K562 (cell line): ENCODE results near the gene TMCO4. TPM values are rescaled to one million over a fixed set of nuclear protein-coding genes. Genes with fewer than 3 reads are reported as not detected.

ENCODE experiments used
- ATAC-seq: fragments of 200-7000 bp; cut with Tn5 transposase; 3 replicates; pipeline ENCODE4 v1.9.1; 2020; ENCODE audit warnings: moderate library complexity
- BruUV-seq: library from RNA; stranded (reverse); fragments of 400-500 nt; replicated peaks from 2 replicates; lab custom pipeline; 2021; lab: Mats Ljungman, UMichigan
- CTCF ChIA-PET: fragments of 300-600 bp; formaldehyde crosslinking; extraction: SDS; loops from one replicate; lab custom pipeline; 2021; ENCODE audit warnings: low intra/inter-chr PET ratio; lab: Yijun Ruan, JAX
- POLR2A ChIA-PET: fragments of 300-600, 350-650 bp; sonication (Branson Sonifier 250); formaldehyde crosslinking; extraction: SDS; loops from one replicate; lab custom pipeline; 2021; ENCODE audit warnings: antibody characterized with exemption, inconsistent platforms; lab: Yijun Ruan, JAX
- DNase-seq, 4 experiments: peaks; one replicate each; pipeline versions ENCODE4 v3.0.0 to v3.0.0-alpha.2; 2011 to 2018; ENCODE audit warnings: low spot score in 3 of 4, mixed read lengths in 3 of 4; ENCODE audit errors: extremely low read depth in 1 of 4
- FAIRE-seq: peaks from 2 replicates; lab custom pipeline; 2011; peaks lifted over from hg19 to GRCh38; lab: Jason Lieb, UNC
- H2AFZ ChIP-seq: 2 replicates; pipeline ENCODE4 v1.6.0; 2011; ENCODE audit warnings: low read depth, low read length, control low read depth, inconsistent platforms
- H3K27ac ChIP-seq: fragments of 200-600 bp; 3 replicates; pipeline ENCODE4 v1.8.0; 2011; ENCODE audit warnings: low read depth, mild to moderate bottlenecking, control low read depth, inconsistent platforms, low read length, moderate library complexity, mixed read lengths; ENCODE audit errors: extremely low read depth
- H3K27me3 ChIP-seq, 2 experiments: fragments of 300-600 bp in 1 of 2; 2 replicates in 1 of 2; 3 replicates in 1 of 2; pipeline versions ENCODE4 v1.6.0 to v1.8.0; 2011; ENCODE audit warnings: inconsistent platforms in 2 of 2, low read length in 2 of 2, mild to moderate bottlenecking in 1 of 2, mixed read lengths in 1 of 2, moderate library complexity in 1 of 2; ENCODE audit not compliant: control insufficient read depth in 2 of 2, insufficient read depth in 2 of 2
- H3K36me3 ChIP-seq: fragments of 300-600 bp; 3 replicates; pipeline ENCODE4 v1.8.0; 2011; ENCODE audit warnings: mild to moderate bottlenecking, low read length, inconsistent platforms; ENCODE audit not compliant: control insufficient read depth, insufficient read depth
- H3K4me1 ChIP-seq, 2 experiments: fragments of 200-600 bp in 1 of 2; replicated peaks in 1 of 2; 2 replicates in 1 of 2; 3 replicates in 1 of 2; pipeline versions ENCODE4 v1.5.1 to v1.8.0; 2011; ENCODE audit warnings: inconsistent platforms in 2 of 2, low read length in 2 of 2, mild to moderate bottlenecking in 1 of 2, mixed read lengths in 1 of 2, moderate library complexity in 1 of 2; ENCODE audit not compliant: control insufficient read depth in 2 of 2, insufficient read depth in 2 of 2
- H3K4me2 ChIP-seq: 2 replicates; pipeline ENCODE4 v1.6.1; 2011; ENCODE audit warnings: low read length, control low read depth, inconsistent platforms, mixed read lengths; ENCODE audit not compliant: insufficient read depth
- H3K4me3 ChIP-seq: fragments of 200-600 bp; sonication (generic), shearing (Covaris generic); 2 replicates; pipeline ENCODE4 v1.5.1; 2016; ENCODE audit warnings: control low read depth, inconsistent platforms
- H3K79me2 ChIP-seq: fragments of 200-600 bp; 3 replicates; pipeline ENCODE4 v1.8.0; 2011; ENCODE audit warnings: low read length, inconsistent platforms; ENCODE audit not compliant: control insufficient read depth, insufficient read depth
- H3K9ac ChIP-seq, 2 experiments: 2 replicates each; pipeline versions ENCODE4 v1.6.0 to v1.6.1; 2011; ENCODE audit warnings: low read depth in 2 of 2, low read length in 2 of 2, control low read depth in 1 of 2, inconsistent platforms in 1 of 2, mild to moderate bottlenecking in 1 of 2, mixed read lengths in 1 of 2; ENCODE audit not compliant: insufficient read depth in 1 of 2
- H3K9me1 ChIP-seq: one replicate; pipeline ENCODE4 v1.6.0; 2011; ENCODE audit warnings: inconsistent platforms, mild to moderate bottlenecking, low read length, moderate library complexity; ENCODE audit not compliant: control insufficient read depth, insufficient read depth
- H3K9me3 ChIP-seq: replicated peaks from 2 replicates; pipeline ENCODE4 v1.5.1; 2011; ENCODE audit warnings: low read depth, low read length, inconsistent platforms; ENCODE audit not compliant: control insufficient read depth, insufficient read depth
- H4K20me1 ChIP-seq: replicated peaks from 2 replicates; pipeline ENCODE4 v1.6.1; 2011; ENCODE audit warnings: low read length, inconsistent platforms, mixed read lengths; ENCODE audit not compliant: control insufficient read depth, insufficient read depth
- HDGF ChIP-seq: fragments of 450-650 bp; IDR thresholded peaks from 2 replicates; pipeline ENCODE4 v1.6.1; 2016
- SUPT5H ChIP-seq: fragments of 450-650 bp; IDR thresholded peaks from 2 replicates; pipeline ENCODE4 v1.6.1; 2016
- ZNF124 ChIP-seq: sonication (generic); formaldehyde crosslinking; IDR thresholded peaks from 2 replicates; pipeline ENCODE4 v1.8.1; 2022; ENCODE audit warnings: missing genetic modification reagents
- ZNF263 ChIP-seq: sonication (generic); formaldehyde crosslinking; IDR thresholded peaks from 2 replicates; pipeline ENCODE4 v1.8.0; 2022; ENCODE audit warnings: mild to moderate bottlenecking, missing genetic modification reagents, borderline replicate concordance
- WGBS: fragments of 100-300 bp; shearing (Covaris generic); methylation state at CpG from one replicate; pipeline ENCODE4 v1.1.6; 2016; ENCODE audit warnings: low coverage, mixed read lengths; ENCODE audit not compliant: insufficient coverage; ENCODE audit errors: missing lambda C conversion rate; 5-methylcytosine and 5-hydroxymethylcytosine counted together
- in situ Hi-C: fragments of 300-500 bp; cut with MboI; formaldehyde crosslinking; loops from 4 replicates; pipeline ENCODE4 v1.15.0; 2018; ENCODE audit warnings: inconsistent platforms, mixed read lengths
- intact Hi-C: fragments of 100-400 bp; cut with micrococcal nuclease; formaldehyde crosslinking; loops from 2 replicates; pipeline ENCODE4 v1.14.2; 2022
- polyA plus RNA-seq, 8 experiments: library from polyadenylated mRNA; depleted of rRNA in 4 of 8; stranded (reverse) in 5 of 8; unstranded in 3 of 8; fragments of >200 nt; fragmentation: Nextera tagmentation in 2 of 8; fragmentation: Illumina TruSeq in 1 of 8; extraction: Ambion mirVana in 2 of 8; extraction: Trizol in 1 of 8; gene quantifications; 2 replicates each; pipeline versions ENCODE4 v1.2.1 to v1.2.3, GENCODE V29; 2011 to 2014; ENCODE audit warnings: inconsistent platforms in 1 of 8, missing spikeins in 1 of 8
- total RNA-seq, 7 experiments: library from RNA; depleted of rRNA in 6 of 7; stranded (reverse); fragments of >200 nt in 6 of 7; fragmentation: Illumina TruSeq in 2 of 7; extraction: Trizol in 2 of 7; gene quantifications; 2 replicates each; pipeline versions ENCODE4 v1.2.1 to v1.2.3, GENCODE V29; 2011 to 2021; ENCODE audit warnings: low replicate concordance in 1 of 7

TMCO4 gene
- total and polyA plus RNA-seq, 9 of the 15 experiments (the other 6 are each of a cell fraction or from before 2014, with no cell fraction given), result 0.06 to 2.1 (median 1.2) TPM

DNA sequence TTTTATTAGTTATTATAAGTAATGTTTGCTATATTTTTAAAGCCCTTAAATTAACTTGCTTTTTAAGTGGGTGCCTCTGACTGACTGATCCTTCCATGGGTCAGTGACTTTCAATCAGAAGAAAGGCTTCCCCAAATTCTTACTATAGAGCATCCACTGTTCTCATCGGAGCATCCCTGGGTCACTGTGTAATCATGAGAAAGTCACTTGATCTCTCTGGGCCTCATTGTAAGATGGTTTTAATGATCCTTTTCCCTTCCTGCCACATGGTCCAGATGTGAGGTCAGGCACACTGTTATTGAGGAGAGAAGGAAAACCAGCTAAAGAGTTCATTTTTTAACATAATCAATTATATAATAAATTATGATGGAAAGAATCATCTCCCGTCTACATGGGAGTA is 166.6 kb downstream of the TMCO4 start:
- POLR2A ChIA-PET, result no interaction called here
- no peaks in the 10 kb centered on the region for H3K9me1 ChIP-seq
- no peaks in the 10 kb centered on the region for H3K9me3 ChIP-seq
- H3K9ac ChIP-seq, result no peak overlapping the region
- H3K4me3 ChIP-seq, result no peak overlapping the region
- no peak for FAIRE-seq
- BruUV-seq, result no TSS peak
- H3K27me3 ChIP-seq, result no peaks in the 10 kb centered on the region
- H3K79me2 ChIP-seq, result no peaks in the 10 kb centered on the region
- peaks cover 13% of the 10 kb centered on the region; the same call in 1 of the 3 replicates for H3K36me3 ChIP-seq
- CTCF ChIA-PET, result no interaction called here
- DNase-seq, result no peak
- ATAC-seq, result no peak
- no peak overlapping the region for H3K4me2 ChIP-seq
- H3K27ac ChIP-seq, result no peak overlapping the region
- TF ChIP-seq ZNF263 (no peak), HDGF (no peak), ZNF124 (no peak), SUPT5H (no peak)
- TF ChIP-seq, all 486 proteins: peak for 0
- intact Hi-C loops (no loop called here), in situ Hi-C loops (no loop called here)
- Histone ChIP-seq H3K4me1 (no peaks in the 10 kb centered on the region), H2AFZ (no peak overlapping the region), H4K20me1 (no peaks in the 10 kb centered on the region)
- 38% methylated on average over 2 of the region's 2 CpGs for WGBS

Other genes with a start within 250 kb of the TMCO4 start
- 2.4 and 4.9 TPM in 2 replicates for gene NBL1, start 155.6 kb downstream of the TMCO4 start, total RNA-seq (2014; rRNA removed)
- 0.80 and 0.91 TPM in 2 replicates for gene NBL1, start 155.6 kb downstream of the TMCO4 start, total RNA-seq (2014; rRNA removed; fragmentation: Illumina TruSeq; extraction: Trizol)
- gene NBL1, start 155.6 kb downstream of the TMCO4 start, total RNA-seq (2015; rRNA removed; fragmentation: Illumina TruSeq; extraction: Trizol), result 1.0 and 1.4 TPM in 2 replicates
- gene NBL1, start 155.6 kb downstream of the TMCO4 start, total RNA-seq (2021), result 3.4 and 3.7 TPM in 2 replicates
- gene NBL1, start 155.6 kb downstream of the TMCO4 start, polyA plus RNA-seq (2011; rRNA removed), result 3.2 and 4.1 TPM in 2 replicates
- gene NBL1, start 155.6 kb downstream of the TMCO4 start, polyA plus RNA-seq (2014; fragmentation: Illumina TruSeq; extraction: Trizol), result 1.3 and 2.1 TPM in 2 replicates
- gene NBL1, start 155.6 kb downstream of the TMCO4 start, polyA plus RNA-seq (2014; fragmentation: Nextera tagmentation; extraction: Ambion mirVana), result under 1 TPM in 1 of 2 experiments, not detected in 1; 0.10 TPM
- 2.2 and 2.8 TPM in 2 replicates for gene NBL1, start 155.6 kb downstream of the TMCO4 start, polyA plus RNA-seq (2014; rRNA removed)
- not detected in 2 replicates for gene HTR6, start 135.0 kb downstream of the TMCO4 start, total RNA-seq (2014; rRNA removed)
- gene HTR6, start 135.0 kb downstream of the TMCO4 start, total RNA-seq (2014; rRNA removed; fragmentation: Illumina TruSeq; extraction: Trizol), result not detected in 2 replicates
- gene HTR6, start 135.0 kb downstream of the TMCO4 start, total RNA-seq (2015; rRNA removed; fragmentation: Illumina TruSeq; extraction: Trizol), result not detected in 2 replicates
- not detected in 2 replicates for gene HTR6, start 135.0 kb downstream of the TMCO4 start, total RNA-seq (2021)
- not detected in 2 replicates for gene HTR6, start 135.0 kb downstream of the TMCO4 start, polyA plus RNA-seq (2011; rRNA removed)
- not detected in 2 replicates for gene HTR6, start 135.0 kb downstream of the TMCO4 start, polyA plus RNA-seq (2014; fragmentation: Illumina TruSeq; extraction: Trizol)
- not detected for gene HTR6, start 135.0 kb downstream of the TMCO4 start, polyA plus RNA-seq (2014; fragmentation: Nextera tagmentation; extraction: Ambion mirVana)
- not detected in 2 replicates for gene HTR6, start 135.0 kb downstream of the TMCO4 start, polyA plus RNA-seq (2014; rRNA removed)
- gene RNF186, start 15.4 kb upstream of the TMCO4 start, total RNA-seq (2014; rRNA removed), result not detected in 2 replicates
- not detected in 2 replicates for gene RNF186, start 15.4 kb upstream of the TMCO4 start, total RNA-seq (2014; rRNA removed; fragmentation: Illumina TruSeq; extraction: Trizol)
- gene RNF186, start 15.4 kb upstream of the TMCO4 start, total RNA-seq (2015; rRNA removed; fragmentation: Illumina TruSeq; extraction: Trizol), result not detected in 2 replicates
- not detected in 2 replicates for gene RNF186, start 15.4 kb upstream of the TMCO4 start, total RNA-seq (2021)
- not detected in 2 replicates for gene RNF186, start 15.4 kb upstream of the TMCO4 start, polyA plus RNA-seq (2011; rRNA removed)
- not detected in 2 replicates for gene RNF186, start 15.4 kb upstream of the TMCO4 start, polyA plus RNA-seq (2014; fragmentation: Illumina TruSeq; extraction: Trizol)
- gene RNF186, start 15.4 kb upstream of the TMCO4 start, polyA plus RNA-seq (2014; fragmentation: Nextera tagmentation; extraction: Ambion mirVana), result not detected
- gene RNF186, start 15.4 kb upstream of the TMCO4 start, polyA plus RNA-seq (2014; rRNA removed), result not detected in 2 replicates
- gene OTUD3, start 82.5 kb upstream of the TMCO4 start, total RNA-seq (2014; rRNA removed), result 5.6 and 5.9 TPM in 2 replicates
- gene OTUD3, start 82.5 kb upstream of the TMCO4 start, total RNA-seq (2014; rRNA removed; fragmentation: Illumina TruSeq; extraction: Trizol), result 13.6 and 16.0 TPM in 2 replicates
- gene OTUD3, start 82.5 kb upstream of the TMCO4 start, total RNA-seq (2015; rRNA removed; fragmentation: Illumina TruSeq; extraction: Trizol), result 13.7 and 15.6 TPM in 2 replicates
- 10.9 and 13.3 TPM in 2 replicates for gene OTUD3, start 82.5 kb upstream of the TMCO4 start, total RNA-seq (2021)
- 16.6 and 18.8 TPM in 2 replicates for gene OTUD3, start 82.5 kb upstream of the TMCO4 start, polyA plus RNA-seq (2011; rRNA removed)
- gene OTUD3, start 82.5 kb upstream of the TMCO4 start, polyA plus RNA-seq (2014; fragmentation: Illumina TruSeq; extraction: Trizol), result 8.3 and 8.6 TPM in 2 replicates
- 1 to 10 TPM; 2.0 to 2.8 TPM for gene OTUD3, start 82.5 kb upstream of the TMCO4 start, polyA plus RNA-seq (2014; fragmentation: Nextera tagmentation; extraction: Ambion mirVana)
- gene OTUD3, start 82.5 kb upstream of the TMCO4 start, polyA plus RNA-seq (2014; rRNA removed), result 11.0 and 11.7 TPM in 2 replicates
- gene PLA2G2E, start 123.7 kb upstream of the TMCO4 start, total RNA-seq (2014; rRNA removed), result not detected in 2 replicates
- not detected in 2 replicates for gene PLA2G2E, start 123.7 kb upstream of the TMCO4 start, total RNA-seq (2014; rRNA removed; fragmentation: Illumina TruSeq; extraction: Trizol)
- gene PLA2G2E, start 123.7 kb upstream of the TMCO4 start, total RNA-seq (2015; rRNA removed; fragmentation: Illumina TruSeq; extraction: Trizol), result not detected in 2 replicates
- not detected in 2 replicates for gene PLA2G2E, start 123.7 kb upstream of the TMCO4 start, total RNA-seq (2021)
- not detected in 2 replicates for gene PLA2G2E, start 123.7 kb upstream of the TMCO4 start, polyA plus RNA-seq (2011; rRNA removed)
- gene PLA2G2E, start 123.7 kb upstream of the TMCO4 start, polyA plus RNA-seq (2014; fragmentation: Illumina TruSeq; extraction: Trizol), result not detected in 2 replicates
- gene PLA2G2E, start 123.7 kb upstream of the TMCO4 start, polyA plus RNA-seq (2014; fragmentation: Nextera tagmentation; extraction: Ambion mirVana), result not detected
- gene PLA2G2E, start 123.7 kb upstream of the TMCO4 start, polyA plus RNA-seq (2014; rRNA removed), result not detected in 2 replicates
- gene PLA2G2A, start 179.7 kb upstream of the TMCO4 start, total RNA-seq (2014; rRNA removed), result not detected in 2 replicates
- not detected in 2 replicates for gene PLA2G2A, start 179.7 kb upstream of the TMCO4 start, total RNA-seq (2014; rRNA removed; fragmentation: Illumina TruSeq; extraction: Trizol)
- not detected in 2 replicates for gene PLA2G2A, start 179.7 kb upstream of the TMCO4 start, total RNA-seq (2015; rRNA removed; fragmentation: Illumina TruSeq; extraction: Trizol)
- 0.18 TPM in 1 of 2 replicates, not detected in the other for gene PLA2G2A, start 179.7 kb upstream of the TMCO4 start, total RNA-seq (2021)
- gene PLA2G2A, start 179.7 kb upstream of the TMCO4 start, polyA plus RNA-seq (2011; rRNA removed), result not detected in 2 replicates
- gene PLA2G2A, start 179.7 kb upstream of the TMCO4 start, polyA plus RNA-seq (2014; fragmentation: Illumina TruSeq; extraction: Trizol), result not detected in 2 replicates
- not detected for gene PLA2G2A, start 179.7 kb upstream of the TMCO4 start, polyA plus RNA-seq (2014; fragmentation: Nextera tagmentation; extraction: Ambion mirVana)
- not detected in 2 replicates for gene PLA2G2A, start 179.7 kb upstream of the TMCO4 start, polyA plus RNA-seq (2014; rRNA removed)